Activated CD8-positive, alpha-beta T cell treated with anti-CD3 and anti-CD28 coated beads for 36 hours (primary cell): ENCODE results near the gene C22orf15. TPM values are rescaled to one million over a fixed set of nuclear protein-coding genes. Genes with fewer than 3 reads are reported as not detected.

ENCODE experiments used
- ATAC-seq: fragments of 200-7000 bp; cut with Tn5 transposase; one replicate; pipeline ENCODE4 v1.10.0; 2021; ENCODE audit warnings: mild to moderate bottlenecking, moderate library complexity
- CTCF ChIA-PET: fragments of 350-600 bp; sonication (Branson Sonifier 250); formaldehyde crosslinking; loops from one replicate; lab custom pipeline; 2021; ENCODE audit warnings: antibody characterized with exemption; lab: Charles Lee
- POLR2A ChIA-PET: fragments of 350-600 bp; sonication (Branson Sonifier 250); formaldehyde crosslinking; loops from one replicate; lab custom pipeline; 2021; ENCODE audit warnings: antibody characterized with exemption; lab: Charles Lee
- DNase-seq: peaks from one replicate; pipeline ENCODE4 v3.0.0-alpha.2; 2020
- H3K27ac Mint-ChIP-seq: one replicate; pipeline ENCODE4 v1.8.0; 2021; ENCODE audit warnings: mild to moderate bottlenecking, mixed read lengths
- H3K27me3 Mint-ChIP-seq: one replicate; pipeline ENCODE4 v1.8.0; 2021; ENCODE audit warnings: mixed read lengths
- H3K36me3 Mint-ChIP-seq: one replicate; pipeline ENCODE4 v1.8.0; 2021; ENCODE audit warnings: low read depth, mixed read lengths
- H3K4me1 Mint-ChIP-seq: one replicate; pipeline ENCODE4 v1.8.0; 2021; ENCODE audit warnings: low read depth, mixed read lengths
- H3K4me3 Mint-ChIP-seq: one replicate; pipeline ENCODE4 v1.8.0; 2021; ENCODE audit warnings: mild to moderate bottlenecking, moderate library complexity, mixed read lengths
- H3K9me3 Mint-ChIP-seq: one replicate; pipeline ENCODE4 v1.8.0; 2021; ENCODE audit warnings: mixed read lengths
- intact Hi-C: fragments of 100-400 bp; cut with micrococcal nuclease; formaldehyde crosslinking; loops from one replicate; pipeline ENCODE4 v1.10.0; 2022
- total RNA-seq, 2 experiments: library from RNA; stranded (reverse); gene quantifications; one replicate each; pipeline ENCODE4 v1.2.3, GENCODE V29; 2021
- TF ChIP-seq, protein P1 (sequence below): fragments of 200-600 bp; IDR thresholded peaks from one replicate; pipeline ENCODE4 v1.8.0; 2022; ENCODE audit warnings: antibody characterized with exemption, mild to moderate bottlenecking

C22orf15 gene
- total RNA-seq, 2 experiments from 2014 or later: 1.1 to 2.1 TPM

DNA sequence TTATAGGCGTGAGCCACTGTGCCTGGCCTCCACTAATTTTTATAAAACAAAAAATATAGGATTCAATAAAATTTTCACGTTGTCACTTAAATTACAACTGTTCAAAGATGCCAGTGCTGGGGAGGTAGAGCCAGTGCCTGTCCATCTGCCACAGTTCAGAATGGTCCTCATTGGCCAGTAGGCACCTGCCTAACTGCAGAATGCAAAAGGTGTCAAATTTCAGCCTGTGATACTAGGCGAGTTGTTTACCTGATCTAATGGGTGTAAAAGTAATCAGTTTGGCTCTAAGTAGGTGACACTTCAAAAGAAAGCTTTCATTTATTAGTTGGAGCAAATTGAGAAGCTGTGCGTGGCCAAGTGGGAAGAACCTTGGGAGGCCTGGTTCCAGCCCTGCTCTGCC lies 26.3 kb downstream of the C22orf15 start:
- peaks cover 19% of the 10 kb centered on the region for H3K36me3 Mint-ChIP-seq
- ChIA-PET CTCF (interaction anchor here (1.5 kb wide), 1 partner anchor 14 kb away, joined by 6 read pairs; no protein-coding TSS in a partner anchor), POLR2A (interaction anchor here (0.6 to 2.5 kb wide), 8 partner anchors 21 to 148 kb away, joined by 3 to 9 read pairs (median 3); partner anchors contain the start of genes CHCHD10 and SLC2A11)
- ATAC-seq: no peak
- no peaks in the 10 kb centered on the region for H3K9me3 Mint-ChIP-seq
- TF ChIP-seq, protein P1, sequence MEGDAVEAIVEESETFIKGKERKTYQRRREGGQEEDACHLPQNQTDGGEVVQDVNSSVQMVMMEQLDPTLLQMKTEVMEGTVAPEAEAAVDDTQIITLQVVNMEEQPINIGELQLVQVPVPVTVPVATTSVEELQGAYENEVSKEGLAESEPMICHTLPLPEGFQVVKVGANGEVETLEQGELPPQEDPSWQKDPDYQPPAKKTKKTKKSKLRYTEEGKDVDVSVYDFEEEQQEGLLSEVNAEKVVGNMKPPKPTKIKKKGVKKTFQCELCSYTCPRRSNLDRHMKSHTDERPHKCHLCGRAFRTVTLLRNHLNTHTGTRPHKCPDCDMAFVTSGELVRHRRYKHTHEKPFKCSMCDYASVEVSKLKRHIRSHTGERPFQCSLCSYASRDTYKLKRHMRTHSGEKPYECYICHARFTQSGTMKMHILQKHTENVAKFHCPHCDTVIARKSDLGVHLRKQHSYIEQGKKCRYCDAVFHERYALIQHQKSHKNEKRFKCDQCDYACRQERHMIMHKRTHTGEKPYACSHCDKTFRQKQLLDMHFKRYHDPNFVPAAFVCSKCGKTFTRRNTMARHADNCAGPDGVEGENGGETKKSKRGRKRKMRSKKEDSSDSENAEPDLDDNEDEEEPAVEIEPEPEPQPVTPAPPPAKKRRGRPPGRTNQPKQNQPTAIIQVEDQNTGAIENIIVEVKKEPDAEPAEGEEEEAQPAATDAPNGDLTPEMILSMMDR: no peak
- peak overlapping the region; percentile 3 for H3K4me3 Mint-ChIP-seq
- no peaks in the 10 kb centered on the region for H3K27me3 Mint-ChIP-seq
- H3K27ac Mint-ChIP-seq: no peak overlapping the region
- intact Hi-C loops: no loop called here
- H3K4me1 Mint-ChIP-seq: peaks cover 45% of the 10 kb centered on the region
- DNase-seq: no peak

DNA sequence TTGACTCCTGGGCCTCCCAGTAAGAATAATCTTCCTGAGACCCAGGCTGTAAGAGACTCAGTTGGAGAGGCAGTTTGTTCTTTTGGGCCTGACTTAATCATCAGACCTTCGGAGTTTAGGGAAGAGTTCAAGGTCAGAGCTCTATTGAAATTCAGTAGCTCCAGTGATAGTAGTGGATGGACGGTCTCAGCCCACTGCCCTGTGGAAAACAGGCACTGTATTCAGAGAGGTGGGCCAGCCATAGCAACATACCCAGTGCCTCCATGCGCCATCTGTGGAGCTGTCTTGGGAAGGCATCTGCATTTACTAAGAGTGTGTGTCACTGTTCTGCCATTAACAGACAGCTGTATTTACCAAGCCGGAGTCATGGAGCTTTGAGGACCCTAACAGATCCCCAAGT lies 26.8 kb downstream of the C22orf15 start:
- no peak for DNase-seq
- peaks cover 21% of the 10 kb centered on the region for H3K36me3 Mint-ChIP-seq
- no peaks in the 10 kb centered on the region for H3K27me3 Mint-ChIP-seq
- intact Hi-C loops: no loop called here
- peaks cover 41% of the 10 kb centered on the region for H3K4me1 Mint-ChIP-seq
- POLR2A ChIA-PET: interaction anchor here (0.6 to 2.5 kb wide), 7 partner anchors 22 to 148 kb away, joined by 3 to 9 read pairs (median 3); partner anchors contain the start of genes CHCHD10 and SLC2A11
- H3K9me3 Mint-ChIP-seq: no peaks in the 10 kb centered on the region
- TF ChIP-seq, protein P1: no peak
- peak overlapping the region; percentile 8 for H3K27ac Mint-ChIP-seq
- ATAC-seq: no peak
- H3K4me3 Mint-ChIP-seq: no peak overlapping the region
- CTCF ChIA-PET: interaction anchor here (1.5 kb wide), 1 partner anchor 15 kb away, joined by 6 read pairs; no protein-coding TSS in a partner anchor

DNA sequence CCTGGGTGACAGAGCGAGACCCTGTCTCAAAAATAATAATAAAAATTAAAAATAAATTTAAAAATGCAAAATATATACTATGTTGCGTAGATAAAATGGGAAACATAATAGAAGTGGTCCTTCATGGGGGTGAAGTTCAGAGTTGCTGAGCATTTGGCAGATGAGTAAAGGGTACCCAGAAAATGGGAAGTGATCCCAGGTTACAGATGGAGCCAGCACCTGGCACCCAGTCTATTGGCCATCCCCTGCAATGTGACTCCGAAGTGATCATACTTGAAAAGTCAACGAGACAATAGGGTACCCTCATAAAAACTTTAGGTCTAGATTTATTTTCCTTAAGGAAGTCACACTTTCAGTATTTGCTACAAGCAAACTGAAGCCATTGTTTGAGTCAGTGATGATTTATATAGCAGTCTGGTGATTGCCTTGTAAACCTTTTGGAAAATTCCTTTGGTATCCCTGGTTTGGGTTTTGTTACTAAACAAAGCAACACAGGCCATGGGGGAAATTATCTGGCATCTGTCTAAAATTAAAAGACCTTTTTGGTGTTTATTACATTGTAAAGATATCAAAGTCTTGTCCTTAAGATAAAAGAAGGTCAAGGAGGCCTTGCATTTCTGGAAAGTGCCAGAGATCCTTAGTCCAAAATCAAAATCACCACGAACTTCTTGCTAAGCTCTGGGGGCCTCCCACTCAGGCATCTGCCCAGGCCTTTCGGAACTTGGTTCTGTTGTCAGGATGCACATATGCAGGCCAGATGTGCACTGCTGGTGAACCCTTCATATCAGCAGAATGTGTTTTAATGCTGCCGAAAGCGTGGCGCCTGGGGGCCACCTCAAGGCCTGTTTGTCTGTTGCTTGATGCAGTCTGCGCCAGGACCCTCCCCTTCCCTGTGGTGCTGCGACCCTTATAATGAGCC lies 28.3 kb downstream of the C22orf15 start:
- Mint-ChIP-seq H3K4me1 (peaks cover 39% of the 10 kb centered on the region), H3K4me3 (no peak overlapping the region), H3K27me3 (no peaks in the 10 kb centered on the region), H3K27ac (no peak overlapping the region), H3K36me3 (peaks cover 25% of the 10 kb centered on the region), H3K9me3 (no peaks in the 10 kb centered on the region)
- POLR2A ChIA-PET: no interaction called here
- DNase-seq: no peak
- ATAC-seq: no peak
- TF ChIP-seq, protein P1: no peak
- CTCF ChIA-PET: no interaction called here
- intact Hi-C loops: no loop called here

DNA sequence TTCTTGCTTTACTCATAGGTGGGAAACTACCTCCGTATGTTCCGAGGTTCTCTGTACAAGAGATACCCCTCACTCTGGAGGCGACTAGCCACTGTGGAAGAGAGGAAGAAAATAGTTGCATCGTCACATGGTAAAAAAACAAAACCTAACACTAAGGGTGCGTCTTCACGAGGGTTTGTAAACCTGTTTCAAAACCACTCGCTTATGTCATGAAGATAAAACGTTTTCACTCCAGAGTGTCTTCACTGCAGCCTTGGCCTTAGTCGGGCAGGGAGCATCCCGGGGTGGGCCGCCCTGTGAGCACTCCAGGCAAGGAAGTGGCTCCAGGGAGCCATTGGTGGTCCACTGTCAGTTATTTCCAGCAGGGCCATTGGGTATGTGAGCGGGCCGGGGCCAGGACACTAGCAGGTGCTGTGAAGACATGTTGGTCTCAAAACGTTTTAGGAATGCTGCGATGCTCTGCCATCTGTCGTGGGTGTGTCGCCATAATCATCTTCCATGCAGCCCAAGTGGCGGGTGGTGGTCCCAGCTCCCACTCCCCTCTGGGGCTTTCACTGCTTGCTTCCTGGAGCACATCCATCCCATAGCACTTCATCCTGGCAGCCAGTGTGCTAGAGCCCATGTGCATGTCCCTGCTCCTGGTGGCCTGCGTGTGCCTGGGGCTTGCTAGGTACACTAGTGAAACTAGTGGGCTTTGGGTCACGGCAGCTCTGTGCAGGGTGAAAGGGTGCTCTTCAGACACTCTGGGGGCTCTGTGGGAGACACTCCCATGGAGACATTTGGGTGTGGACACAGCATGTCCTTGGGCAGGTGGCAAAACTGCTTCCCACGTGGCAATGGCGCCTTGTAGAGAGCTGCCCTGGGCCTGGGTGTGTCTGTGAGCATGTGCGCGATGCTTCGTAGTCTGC lies 29.2 kb downstream of the C22orf15 start:
- ChIA-PET CTCF (interaction anchor here (1.0 to 1.1 kb wide), 2 partner anchors 58 to 103 kb away, joined by 3 read pairs; partner anchors contain the start of gene MIF), POLR2A (interaction anchor here (0.5 to 0.7 kb wide), 2 partner anchors 34 to 59 kb away, joined by 3 to 4 read pairs; no protein-coding TSS in a partner anchor)
- TF ChIP-seq, protein P1: no peak
- H3K27me3 Mint-ChIP-seq: no peaks in the 10 kb centered on the region
- no peak for DNase-seq
- H3K36me3 Mint-ChIP-seq: peaks cover 33% of the 10 kb centered on the region
- no peaks in the 10 kb centered on the region for H3K9me3 Mint-ChIP-seq
- peaks cover 33% of the 10 kb centered on the region for H3K4me1 Mint-ChIP-seq
- H3K4me3 Mint-ChIP-seq: no peak overlapping the region
- intact Hi-C loops: no loop called here
- H3K27ac Mint-ChIP-seq: peak overlapping the region; percentile 55
- no peak for ATAC-seq
